ENCODE measurements around the gene TAGLN. TPM values are rescaled to one million over a fixed set of nuclear protein-coding genes. Genes with fewer than 3 reads are reported as not detected.
A peak's percentile ranks its signal among the peaks of the same experiment; 100 is the strongest.

The TAGLN gene
- total RNA-seq, 2 experiments from 2014 or later, result 8.4 to 9.5 TPM

- intact Hi-C loops (cut with DNase I, micrococcal nuclease), result no loop called here
- H3K36me3 ChIP-seq (ENCODE audit: insufficient read depth, low read length), result peaks cover 28% of the 10 kb centered on the region
Observed at GRCh38 chr11:117199916-117200812, 994 bp downstream of the TAGLN start.

GRCh38 chr11:117200813-117201657 lies 1.9 kb downstream of the TAGLN start:
- intact Hi-C loops (cut with DNase I, micrococcal nuclease), result no loop called here

More at GRCh38 chr11:117199916-117200812, 994 bp downstream of the TAGLN start:
- no peaks in the 10 kb centered on the region for H3K9me3 Mint-ChIP-seq
- no peaks in the 10 kb centered on the region for H3K27me3 Mint-ChIP-seq
- TF ChIP-seq CTCF (IDR thresholded peaks at IDR 0.05), result no peak
- H3K4me1 Mint-ChIP-seq (ENCODE audit: low read depth), result peaks cover 8% of the 10 kb centered on the region
- ChIA-PET POLR2A (interaction anchor here (1.5 kb wide), 1 partner anchor 12 kb away, joined by 4 read pairs; no protein-coding TSS in a partner anchor), CTCF (no interaction called here)
- Histone ChIP-seq H3K9me3 (ENCODE audit: control insufficient read depth in 1 of 2, insufficient read depth in 1 of 2, low read length in 2 of 2) (no peaks in the 10 kb centered on the region), H3K27ac (ENCODE audit: low read depth in 1 of 2, low read length in 2 of 2) (no peak overlapping the region), H3K4me3 (ENCODE audit: low read length) (no peak overlapping the region), H3K27me3 (ENCODE audit: control insufficient read depth in 1 of 2, insufficient read depth in 2 of 2, low read length in 2 of 2) (no peaks in the 10 kb centered on the region), H3K4me1 (ENCODE audit: insufficient read depth, low read length) (no peaks in the 10 kb centered on the region)
- ATAC-seq (ENCODE audit: poor library complexity), result no peak
- no peak for DNase-seq
- peaks cover 40% of the 10 kb centered on the region for H3K36me3 Mint-ChIP-seq (ENCODE audit: low read depth)
- no peak overlapping the region for H3K4me3 Mint-ChIP-seq
- peak overlapping the region; percentile 30 for H3K27ac Mint-ChIP-seq

More at GRCh38 chr11:117200813-117201657, 1.9 kb downstream of the TAGLN start:
- no peak overlapping the region for H3K4me3 ChIP-seq (ENCODE audit: low read length)
- H3K4me1 Mint-ChIP-seq (ENCODE audit: low read depth), result peaks cover 6% of the 10 kb centered on the region
- CTCF ChIA-PET, result no interaction called here
- peaks cover 36% of the 10 kb centered on the region for H3K36me3 Mint-ChIP-seq (ENCODE audit: low read depth)
- H3K27me3 Mint-ChIP-seq, result no peaks in the 10 kb centered on the region
- H3K4me3 Mint-ChIP-seq, result no peak overlapping the region
- ATAC-seq (ENCODE audit: poor library complexity) (no peak), DNase-seq (no peak)
- H3K36me3 ChIP-seq (ENCODE audit: insufficient read depth, low read length), result peaks cover 29% of the 10 kb centered on the region
- no peak overlapping the region for H3K27ac Mint-ChIP-seq
- POLR2A ChIA-PET, result interaction anchor here (0.8 kb wide), 1 partner anchor 22 kb away, joined by 3 read pairs; no protein-coding TSS in a partner anchor
- H3K27me3 ChIP-seq (ENCODE audit: control insufficient read depth in 1 of 2, insufficient read depth in 2 of 2, low read length in 2 of 2), result no peaks in the 10 kb centered on the region
- H3K4me1 ChIP-seq (ENCODE audit: insufficient read depth, low read length), result no peaks in the 10 kb centered on the region
- H3K9me3 ChIP-seq (ENCODE audit: control insufficient read depth in 1 of 2, insufficient read depth in 1 of 2, low read length in 2 of 2), result no peaks in the 10 kb centered on the region
- H3K9me3 Mint-ChIP-seq, result no peaks in the 10 kb centered on the region
- H3K27ac ChIP-seq (ENCODE audit: low read depth in 1 of 2, low read length in 2 of 2), result no peak overlapping the region
- TF ChIP-seq CTCF (IDR thresholded peaks at IDR 0.05), result no peak
